ENCODE measurements around the gene LGALS9. TPM values are rescaled to one million over a fixed set of nuclear protein-coding genes. Genes with fewer than 3 reads are reported as not detected.
A peak's percentile ranks its signal among the peaks of the same experiment; 100 is the strongest.

Gene LGALS9
- total RNA-seq, 2 donors from 2014 or later, result 1.6 to 2.9 TPM

DNA sequence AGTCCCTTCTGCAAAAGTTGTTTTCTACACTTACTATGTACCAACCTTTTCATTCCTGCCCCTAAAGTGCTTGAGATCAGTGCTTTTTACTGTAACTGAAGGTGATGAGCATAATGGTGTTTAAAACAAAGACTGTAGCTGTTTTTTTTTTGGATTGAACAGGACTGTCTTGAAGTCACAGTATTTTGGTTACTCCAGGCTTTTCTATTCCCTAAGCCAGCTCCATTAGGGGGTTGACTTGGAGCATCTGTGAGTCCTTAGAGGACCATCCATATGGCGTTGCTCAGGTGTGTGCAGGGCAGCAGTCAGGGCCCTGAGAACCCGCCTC lies 29.0 kb upstream of the LGALS9 start:
- H3K9ac ChIP-seq (ENCODE audit: extremely low read depth, low read length, poor library complexity, severe bottlenecking), result no peak overlapping the region
- H3K27ac ChIP-seq (ENCODE audit: low read depth, low read length), result no peak overlapping the region
- TF ChIP-seq CTCF (conservative IDR thresholded peaks at IDR 0.05), result no peak
- Mint-ChIP-seq H3K4me3 (no peak overlapping the region), H3K27me3 (ENCODE audit: insufficient read depth) (no peaks in the 10 kb centered on the region), H3K9me3 (no peaks in the 10 kb centered on the region), H3K36me3 (ENCODE audit: low read depth) (peaks cover 36% of the 10 kb centered on the region), H3K4me1 (peaks cover 4% of the 10 kb centered on the region), H3K27ac (no peak overlapping the region)
- WGBS, 2 experiments (ENCODE audit: insufficient coverage in 1 of 2, insufficient read length in 1 of 2), result 83 to 85% methylated on average over 2 of the region's 2 CpGs
- H3K36me3 ChIP-seq (ENCODE audit: control insufficient read depth, insufficient read depth, low read length), result peaks cover 18% of the 10 kb centered on the region
- no peak overlapping the region for H3K4me3 ChIP-seq (ENCODE audit: low read length)
- no peaks in the 10 kb centered on the region for H3K27me3 ChIP-seq (ENCODE audit: control insufficient read depth, insufficient read depth, low read length, poor library complexity, severe bottlenecking)
- DNase-seq, result no peak
- no peaks in the 10 kb centered on the region for H3K4me1 ChIP-seq (ENCODE audit: control insufficient read depth, insufficient read depth, low read length)
- no peaks in the 10 kb centered on the region for H3K9me3 ChIP-seq (ENCODE audit: control insufficient read depth, low read length)

- Mint-ChIP-seq H3K4me1 (peaks cover 4% of the 10 kb centered on the region), H3K36me3 (ENCODE audit: low read depth) (peaks cover 37% of the 10 kb centered on the region), H3K4me3 (no peak overlapping the region), H3K27ac (peak overlapping the region; percentile 79), H3K27me3 (ENCODE audit: insufficient read depth) (no peaks in the 10 kb centered on the region), H3K9me3 (no peaks in the 10 kb centered on the region)
- TF ChIP-seq CTCF (conservative IDR thresholded peaks at IDR 0.05), result peak; percentile 95
- Histone ChIP-seq H3K4me1 (ENCODE audit: control insufficient read depth, insufficient read depth, low read length) (no peaks in the 10 kb centered on the region), H3K27me3 (ENCODE audit: control insufficient read depth, insufficient read depth, low read length, poor library complexity, severe bottlenecking) (no peaks in the 10 kb centered on the region), H3K4me3 (ENCODE audit: low read length) (no peak overlapping the region), H3K9ac (ENCODE audit: extremely low read depth, low read length, poor library complexity, severe bottlenecking) (no peak overlapping the region), H3K36me3 (ENCODE audit: control insufficient read depth, insufficient read depth, low read length) (peaks cover 13% of the 10 kb centered on the region), H3K9me3 (ENCODE audit: control insufficient read depth, low read length) (no peaks in the 10 kb centered on the region), H3K27ac (ENCODE audit: low read depth, low read length) (no peak overlapping the region)
- 65 to 66% methylated on average over 11 to 15 of the region's 15 CpGs for WGBS, 2 experiments (ENCODE audit: insufficient coverage in 1 of 2, insufficient read length in 1 of 2)
- DNase-seq, result peak; percentile 98
Observed at GRCh38 chr17:27602721-27603420, 28.1 kb upstream of the LGALS9 start.

DNA sequence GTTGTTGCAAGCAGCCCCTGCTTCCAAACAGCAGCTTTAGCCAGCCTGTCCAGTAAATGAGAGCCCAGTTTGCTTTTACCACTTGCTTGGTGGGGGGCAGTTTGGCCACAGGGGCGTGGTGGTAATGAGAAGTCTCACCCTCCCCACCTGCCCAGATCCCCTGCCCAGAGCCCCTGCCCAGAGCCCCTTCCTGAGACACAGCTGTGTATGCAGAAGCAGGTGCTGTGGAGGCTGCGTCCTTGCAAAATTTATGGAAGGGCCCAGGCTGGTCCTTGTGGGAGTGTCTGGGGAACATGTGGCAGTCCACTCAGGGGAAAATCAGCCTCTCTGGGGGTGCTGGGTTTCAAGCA lies 27.6 kb upstream of the LGALS9 start:
- Histone ChIP-seq H3K36me3 (ENCODE audit: control insufficient read depth, insufficient read depth, low read length) (peaks cover 13% of the 10 kb centered on the region), H3K27me3 (ENCODE audit: control insufficient read depth, insufficient read depth, low read length, poor library complexity, severe bottlenecking) (no peaks in the 10 kb centered on the region), H3K4me1 (ENCODE audit: control insufficient read depth, insufficient read depth, low read length) (no peaks in the 10 kb centered on the region), H3K4me3 (ENCODE audit: low read length) (no peak overlapping the region), H3K9me3 (ENCODE audit: control insufficient read depth, low read length) (no peaks in the 10 kb centered on the region), H3K27ac (ENCODE audit: low read depth, low read length) (no peak overlapping the region), H3K9ac (ENCODE audit: extremely low read depth, low read length, poor library complexity, severe bottlenecking) (no peak overlapping the region)
- Mint-ChIP-seq H3K27me3 (ENCODE audit: insufficient read depth) (no peaks in the 10 kb centered on the region), H3K36me3 (ENCODE audit: low read depth) (peaks cover 42% of the 10 kb centered on the region), H3K27ac (peak overlapping the region; percentile 79), H3K4me1 (peaks cover 4% of the 10 kb centered on the region), H3K4me3 (no peak overlapping the region), H3K9me3 (no peaks in the 10 kb centered on the region)
- TF ChIP-seq CTCF (conservative IDR thresholded peaks at IDR 0.05), result no peak
- DNase-seq, result no peak
- 75 to 100% methylated on average over 1 to 2 of the region's 2 CpGs for WGBS, 2 experiments (ENCODE audit: insufficient coverage in 1 of 2, insufficient read length in 1 of 2)

All from endodermal cell (in vitro differentiated cells).